GM12892 (cell line): Measurements from ENCODE around the gene GIMAP4.

ENCODE experiments used
- POLR2A ChIP-seq: IDR thresholded peaks from 2 replicates; pipeline ENCODE4 v1.6.1; 2011; ENCODE audit warnings: low read depth, low read length, control low read depth
- POLR2AphosphoS5 ChIP-seq: IDR thresholded peaks from 2 replicates; pipeline ENCODE4 v1.6.1; 2011; ENCODE audit warnings: low read depth, low read length, control low read depth

DNA sequence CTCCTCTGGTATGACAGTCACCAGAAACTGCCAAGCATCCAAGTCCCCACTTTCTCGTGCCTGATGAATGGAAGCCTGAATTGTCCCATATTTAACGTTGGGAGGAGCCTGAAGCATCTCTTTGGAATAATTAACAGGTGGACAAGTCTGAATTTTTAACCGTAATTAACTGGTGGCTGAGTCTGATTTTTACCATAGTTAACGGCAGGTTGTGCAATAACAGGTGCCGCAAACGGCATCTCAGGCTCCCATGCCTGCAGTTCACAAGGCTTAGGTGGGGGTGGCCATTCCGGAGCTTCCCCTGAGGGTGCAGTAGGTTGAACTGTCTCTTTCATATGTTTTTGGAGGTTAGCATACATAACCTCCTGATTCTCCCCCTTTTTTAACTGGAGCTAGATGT lies 2.0 kb upstream of the GIMAP4 start:
- TF ChIP-seq POLR2A (no peak), POLR2AphosphoS5 (no peak)
